MM.1S (cell line): ENCODE results near the gene RNF38.

Source experiments
- DNase-seq: peaks from one replicate; pipeline ENCODE4 v3.0.0-alpha.2; 2015
- H2AFZ ChIP-seq: fragments of 300-600 bp; sonication (generic); 2 replicates; pipeline ENCODE4 v1.6.0; 2016; ENCODE audit warnings: antibody characterized with exemption, low read length
- H3F3A ChIP-seq: fragments of 300-600 bp; sonication (generic); 2 replicates; pipeline ENCODE4 v1.6.1; 2016; ENCODE audit warnings: mild to moderate bottlenecking, antibody characterized with exemption, low read length, moderate library complexity, mixed read lengths; ENCODE audit not compliant: insufficient read depth
- H3K27ac ChIP-seq: fragments of 300-600 bp; sonication (generic); 2 replicates; pipeline ENCODE4 v1.5.1; 2016; ENCODE audit warnings: mild to moderate bottlenecking, low read length
- H3K27me3 ChIP-seq: fragments of 300-600 bp; sonication (generic); replicated peaks from 2 replicates; pipeline ENCODE4 v1.6.0; 2016; ENCODE audit warnings: low read length; ENCODE audit not compliant: insufficient read depth
- H3K36me3 ChIP-seq: fragments of 300-600 bp; sonication (generic); replicated peaks from 2 replicates; pipeline ENCODE4 v1.6.1; 2016; ENCODE audit warnings: mild to moderate bottlenecking, low read length, mixed read lengths; ENCODE audit not compliant: insufficient read depth
- H3K4me1 ChIP-seq: fragments of 300-600 bp; sonication (generic); 2 replicates; pipeline ENCODE4 v1.6.1; 2016; ENCODE audit warnings: low read length, mixed read lengths
- H3K4me2 ChIP-seq: fragments of 300-600 bp; sonication (generic); 2 replicates; pipeline ENCODE4 v1.6.0; 2016; ENCODE audit warnings: low read depth, low read length
- H3K4me3 ChIP-seq: fragments of 300-600 bp; sonication (generic); 2 replicates; pipeline ENCODE4 v1.5.1; 2016; ENCODE audit warnings: low read length, mixed read lengths
- H3K79me2 ChIP-seq: fragments of 300-600 bp; sonication (generic); 2 replicates; pipeline ENCODE4 v1.6.1; 2016; ENCODE audit warnings: mixed run types, low read length, mixed read lengths
- H3K9ac ChIP-seq: fragments of 300-600 bp; sonication (generic); 2 replicates; pipeline ENCODE4 v1.6.1; 2016; ENCODE audit warnings: low read length, mixed read lengths
- H3K9me2 ChIP-seq: fragments of 300-600 bp; sonication (generic); replicated peaks from 2 replicates; pipeline ENCODE4 v1.6.1; 2016; ENCODE audit warnings: mild to moderate bottlenecking, low read length, mixed read lengths; ENCODE audit not compliant: insufficient read depth
- H3K9me3 ChIP-seq: fragments of 300-600 bp; sonication (generic); replicated peaks from 2 replicates; pipeline ENCODE4 v1.6.1; 2016; ENCODE audit warnings: mild to moderate bottlenecking, low read length, mixed read lengths; ENCODE audit not compliant: insufficient read depth
- H4K20me1 ChIP-seq: fragments of 300-600 bp; sonication (generic); 2 replicates; pipeline ENCODE4 v1.6.1; 2016; ENCODE audit warnings: mild to moderate bottlenecking, low read length, moderate library complexity, mixed read lengths; ENCODE audit not compliant: insufficient read depth
- CTCF ChIP-seq: fragments of 300-600 bp; sonication (generic); IDR thresholded peaks from 2 replicates; pipeline ENCODE4 v1.5.1; 2016; ENCODE audit warnings: antibody characterized with exemption, low read length, mixed read lengths
- EZH2 ChIP-seq: fragments of 300-600 bp; sonication (generic); optimal IDR thresholded peaks from 2 replicates; pipeline ENCODE3; 2017; ENCODE audit warnings: low read depth, mild to moderate bottlenecking, antibody characterized with exemption, low read length, mixed read lengths
- EZH2phosphoT487 ChIP-seq: fragments of 300-600 bp; sonication (generic); IDR thresholded peaks from 2 replicates; pipeline ENCODE4 v1.6.1; 2018; ENCODE audit warnings: antibody characterized with exemption, low read length

RNF38 gene

GRCh38 chr9:36400332-36401163 lies 479 bp upstream of the RNF38 start:
- 0 out of 2 replicates have a peak, but pooled peaks cover 14% of the 10 kb centered on the region for H3K4me1 ChIP-seq
- peaks cover 52% of the 10 kb centered on the region for H3K79me2 ChIP-seq
- H3K9me3 ChIP-seq, result no peaks in the 10 kb centered on the region
- no peaks in the 10 kb centered on the region for H3K36me3 ChIP-seq
- H3K9ac ChIP-seq, result peak overlapping the region; percentile 80
- H4K20me1 ChIP-seq, result no peaks in the 10 kb centered on the region
- peaks cover 16% of the 10 kb centered on the region for H3F3A ChIP-seq
- peak overlapping the region; percentile 83 for H3K4me3 ChIP-seq
- no peak for TF ChIP-seq CTCF
- TF ChIP-seq EZH2phosphoT487, result no peak
- TF ChIP-seq EZH2, result no peak
- peak; percentile 92 for DNase-seq
- no peaks in the 10 kb centered on the region for H3K27me3 ChIP-seq
- peak overlapping the region; percentile 69 for H3K4me2 ChIP-seq
- H2AFZ ChIP-seq, result peak overlapping the region; percentile 67
- no peaks in the 10 kb centered on the region for H3K9me2 ChIP-seq
- H3K27ac ChIP-seq, result peak overlapping the region; percentile 90

GRCh38 chr9:36398745-36399144 lies 1.3 kb downstream of the RNF38 start:
- Histone ChIP-seq H3K79me2 (peaks cover 67% of the 10 kb centered on the region), H4K20me1 (no peaks in the 10 kb centered on the region), H3K4me3 (no peak overlapping the region), H3K27me3 (no peaks in the 10 kb centered on the region), H3K36me3 (no peaks in the 10 kb centered on the region), H3K9me2 (no peaks in the 10 kb centered on the region), H3K4me2 (peak overlapping the region; percentile 31; the same call in 1 of the 2 replicates), H3K4me1 (0 out of 2 replicates have a peak, but pooled peaks cover 14% of the 10 kb centered on the region), H3K9me3 (no peaks in the 10 kb centered on the region), H3F3A (peaks cover 16% of the 10 kb centered on the region), H2AFZ (no peak overlapping the region), H3K9ac (no peak overlapping the region), H3K27ac (no peak overlapping the region)
- no peak for DNase-seq
- TF ChIP-seq EZH2 (no peak), EZH2phosphoT487 (no peak), CTCF (no peak)

DNA sequence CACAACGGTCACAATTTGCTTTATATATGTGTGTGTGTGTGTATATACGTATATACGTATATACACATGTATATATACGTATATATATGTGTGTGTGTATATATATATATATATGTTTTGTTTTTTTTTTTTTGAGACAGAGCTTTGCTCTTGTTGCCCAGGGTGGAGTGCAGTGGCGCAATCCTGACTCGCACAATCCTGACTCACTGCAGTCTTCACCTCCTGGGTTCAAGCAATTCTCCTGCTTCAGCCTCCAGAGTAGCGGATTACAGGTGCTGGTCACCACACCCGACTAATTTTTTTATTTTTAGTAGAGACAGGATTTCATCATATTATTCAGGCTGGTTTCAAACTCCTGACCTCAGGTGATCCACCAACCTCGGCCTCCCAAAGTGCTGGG lies 3.1 kb downstream of the RNF38 start:
- 0 out of 2 replicates have a peak, but pooled peaks cover 12% of the 10 kb centered on the region for H3K4me1 ChIP-seq
- TF ChIP-seq EZH2phosphoT487 (no peak), CTCF (no peak), EZH2 (no peak)
- no peak overlapping the region for H3K4me3 ChIP-seq
- no peaks in the 10 kb centered on the region for H3K27me3 ChIP-seq
- no peaks in the 10 kb centered on the region for H4K20me1 ChIP-seq
- H3K79me2 ChIP-seq, result peaks cover 83% of the 10 kb centered on the region
- DNase-seq, result no peak
- no peaks in the 10 kb centered on the region for H3K36me3 ChIP-seq
- no peak overlapping the region for H3K9ac ChIP-seq
- H3K27ac ChIP-seq, result no peak overlapping the region
- H3K4me2 ChIP-seq, result no peak overlapping the region
- H2AFZ ChIP-seq, result no peak overlapping the region
- no peaks in the 10 kb centered on the region for H3K9me3 ChIP-seq
- H3K9me2 ChIP-seq, result no peaks in the 10 kb centered on the region
- H3F3A ChIP-seq, result peaks cover 16% of the 10 kb centered on the region
